Neural crest cell (in vitro differentiated cells): ENCODE results near the gene CDH13. TPM values are rescaled to one million over a fixed set of nuclear protein-coding genes. Genes with fewer than 3 reads are reported as not detected.

Experiments used
- DNase-seq: peaks from one replicate; pipeline ENCODE4 v3.0.0; 2021; ENCODE audit warnings: low read depth, mixed read lengths, low spot score
- H3K27ac Mint-ChIP-seq: one replicate; pipeline ENCODE4 v1.8.0; 2021; ENCODE audit warnings: mild to moderate bottlenecking, mixed read lengths; ENCODE audit not compliant: unreplicated experiment
- H3K27me3 Mint-ChIP-seq: 2 replicates; pipeline ENCODE4 v1.8.0; 2021; ENCODE audit warnings: low read depth, mild to moderate bottlenecking, mixed read lengths
- H3K36me3 Mint-ChIP-seq: 2 replicates; pipeline ENCODE4 v1.8.0; 2021; ENCODE audit warnings: low read depth, mild to moderate bottlenecking, mixed read lengths
- H3K4me1 Mint-ChIP-seq: 2 replicates; pipeline ENCODE4 v1.8.0; 2021; ENCODE audit warnings: mixed read lengths
- H3K4me3 Mint-ChIP-seq: one replicate; pipeline ENCODE4 v1.8.0; 2021; ENCODE audit warnings: mild to moderate bottlenecking, mixed read lengths
- H3K9me3 Mint-ChIP-seq: 2 replicates; pipeline ENCODE4 v1.8.0; 2021; ENCODE audit warnings: mixed read lengths
- CTCF ChIP-seq: fragments of 200-600 bp; sonication (generic); conservative IDR thresholded peaks from 2 replicates; pipeline ENCODE4 v1.5.0; 2021; ENCODE audit warnings: antibody characterized with exemption, mild to moderate bottlenecking
- total RNA-seq: library from RNA; stranded (reverse); gene quantifications from 2 replicates; pipeline ENCODE4 v1.2.1, GENCODE V29; 2021

Gene CDH13
- total RNA-seq, 1 donor from 2014 or later = 1.1 TPM

DNA sequence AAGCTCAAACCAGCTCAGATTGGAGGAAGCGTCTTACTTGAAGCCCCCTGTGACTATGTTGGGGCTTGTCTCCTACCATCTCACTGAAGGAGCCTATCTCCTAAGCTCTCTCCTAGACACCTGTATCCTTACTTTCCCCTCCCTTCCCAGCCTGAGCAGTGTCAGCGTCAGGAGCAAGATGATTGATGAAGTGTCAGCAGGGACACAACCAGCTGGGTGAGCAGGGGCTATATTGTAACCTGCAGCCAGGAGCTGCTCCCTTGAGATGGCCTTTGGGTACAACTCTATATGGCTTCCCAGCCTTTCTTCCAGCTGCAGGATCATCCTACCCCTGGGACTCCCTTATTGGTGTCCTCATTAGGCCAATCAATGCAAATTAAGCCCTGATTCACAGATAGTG lies 1097.8 kb downstream of the CDH13 start:
- Mint-ChIP-seq H3K27me3 (peaks cover 7% of the 10 kb centered on the region), H3K9me3 (peaks cover 9% of the 10 kb centered on the region), H3K36me3 (no peaks in the 10 kb centered on the region), H3K4me3 (no peak overlapping the region), H3K4me1 (no peaks in the 10 kb centered on the region), H3K27ac (no peak overlapping the region)
- TF ChIP-seq CTCF = no peak
- no peak for DNase-seq

- Mint-ChIP-seq H3K9me3 (peaks cover 9% of the 10 kb centered on the region), H3K27ac (no peak overlapping the region), H3K4me1 (no peaks in the 10 kb centered on the region), H3K4me3 (no peak overlapping the region), H3K36me3 (no peaks in the 10 kb centered on the region), H3K27me3 (peaks cover 7% of the 10 kb centered on the region)
- no peak for DNase-seq
- TF ChIP-seq CTCF = no peak
Observed at GRCh38 chr16:83725313-83725712, 1098.5 kb downstream of the CDH13 start.

- Mint-ChIP-seq H3K4me1 (no peaks in the 10 kb centered on the region), H3K9me3 (peaks cover 9% of the 10 kb centered on the region), H3K27me3 (peaks cover 7% of the 10 kb centered on the region), H3K36me3 (no peaks in the 10 kb centered on the region), H3K27ac (no peak overlapping the region), H3K4me3 (no peak overlapping the region)
- no peak for TF ChIP-seq CTCF
- no peak for DNase-seq
Observed at GRCh38 chr16:83727018-83727417, 1100.2 kb downstream of the CDH13 start.

GRCh38 chr16:83727751-83728352 lies 1101.1 kb downstream of the CDH13 start:
- DNase-seq = no peak
- Mint-ChIP-seq H3K27ac (no peak overlapping the region), H3K9me3 (peaks cover 9% of the 10 kb centered on the region), H3K27me3 (peaks cover 4% of the 10 kb centered on the region), H3K4me1 (no peaks in the 10 kb centered on the region), H3K36me3 (no peaks in the 10 kb centered on the region), H3K4me3 (no peak overlapping the region)
- no peak for TF ChIP-seq CTCF

DNA sequence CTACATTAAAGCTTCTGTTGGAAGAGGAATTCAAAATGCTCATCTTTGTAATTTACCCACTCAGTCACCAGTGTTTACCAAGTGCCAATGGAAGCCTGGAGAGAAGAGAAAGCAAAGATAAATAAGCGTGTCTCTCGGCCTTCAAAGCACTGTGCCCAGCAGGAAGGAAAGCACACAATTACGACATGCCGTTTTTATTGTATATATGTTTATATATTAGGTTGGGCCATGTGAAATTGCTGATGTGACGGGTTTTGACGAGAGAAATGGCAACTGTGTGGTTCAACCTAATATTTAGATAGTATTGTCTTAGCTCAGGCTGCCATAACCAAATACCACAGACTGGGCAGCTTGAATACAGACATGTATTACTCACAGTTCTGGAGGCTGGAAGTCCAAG lies 1101.7 kb downstream of the CDH13 start:
- no peak for TF ChIP-seq CTCF
- no peaks in the 10 kb centered on the region for H3K4me1 Mint-ChIP-seq

More for the DNA sequence above, 1101.7 kb downstream of the CDH13 start:
- Mint-ChIP-seq H3K9me3 (peaks cover 9% of the 10 kb centered on the region), H3K4me3 (no peak overlapping the region), H3K27ac (no peak overlapping the region), H3K36me3 (no peaks in the 10 kb centered on the region), H3K27me3 (peaks cover 4% of the 10 kb centered on the region)
- no peak for DNase-seq
